H9 (cell line): ENCODE data around the gene HOXC11. TPM values are rescaled to one million over a fixed set of nuclear protein-coding genes. Genes with fewer than 3 reads are reported as not detected.

Experiments
- DNase-seq: peaks from one replicate; pipeline ENCODE4 v3.0.0-alpha.2; 2017
- H2AFZ ChIP-seq: one replicate; pipeline ENCODE4 v1.6.1; 2013; ENCODE audit warnings: mild to moderate bottlenecking, low read length, control low read depth, moderate library complexity
- H2AK5ac ChIP-seq: 2 replicates; pipeline ENCODE4 v1.6.1; 2013; ENCODE audit warnings: low read length, control low read depth, mixed read lengths; ENCODE audit not compliant: insufficient read length
- H2BK120ac ChIP-seq: one replicate; pipeline ENCODE4 v1.6.1; 2013; ENCODE audit warnings: low read depth, mild to moderate bottlenecking, low read length, control low read depth, inconsistent platforms; ENCODE audit not compliant: poor library complexity, severe bottlenecking
- H2BK12ac ChIP-seq: 2 replicates; pipeline ENCODE4 v1.6.1; 2013; ENCODE audit warnings: low read length, control low read depth, mixed read lengths, low read depth; ENCODE audit not compliant: insufficient read length
- H2BK15ac ChIP-seq: 2 replicates; pipeline ENCODE4 v1.6.1; 2013; ENCODE audit warnings: low read depth, low read length, control low read depth
- H2BK20ac ChIP-seq: one replicate; pipeline ENCODE4 v1.6.1; 2013; ENCODE audit warnings: low read depth, mild to moderate bottlenecking, low read length, control low read depth, inconsistent platforms; ENCODE audit not compliant: poor library complexity, severe bottlenecking
- H2BK5ac ChIP-seq: 2 replicates; pipeline ENCODE4 v1.6.1; 2013; ENCODE audit warnings: low read length, control low read depth, mixed read lengths; ENCODE audit not compliant: insufficient read length
- H3K14ac ChIP-seq: 2 replicates; pipeline ENCODE4 v1.6.1; 2013; ENCODE audit warnings: low read length, control low read depth; ENCODE audit not compliant: insufficient read depth
- H3K18ac ChIP-seq: 2 replicates; pipeline ENCODE4 v1.6.1; 2013; ENCODE audit warnings: low read depth, mild to moderate bottlenecking, mixed read lengths, low read length, control low read depth; ENCODE audit not compliant: insufficient read length
- H3K23ac ChIP-seq: 2 replicates; pipeline ENCODE4 v1.6.1; 2013; ENCODE audit warnings: low read length, control low read depth, mixed read lengths, low read depth; ENCODE audit not compliant: insufficient read length
- H3K23me2 ChIP-seq: 2 replicates; pipeline ENCODE4 v1.6.1; 2013; ENCODE audit warnings: low read depth, mild to moderate bottlenecking, mixed read lengths, low read length, control low read depth; ENCODE audit not compliant: insufficient read length, poor library complexity, severe bottlenecking
- H3K27ac ChIP-seq: 2 replicates; pipeline ENCODE4 v1.5.1; 2013; ENCODE audit warnings: low read length, control low read depth, mixed read lengths, low read depth; ENCODE audit not compliant: insufficient read length
- H3K27me3 ChIP-seq: 2 replicates; pipeline ENCODE4 v1.6.1; 2013; ENCODE audit warnings: low read length, control low read depth, inconsistent platforms; ENCODE audit not compliant: insufficient read depth
- H3K4ac ChIP-seq: 2 replicates; pipeline ENCODE4 v1.6.1; 2013; ENCODE audit warnings: low read depth, mild to moderate bottlenecking, control low read depth, inconsistent platforms, low read length, moderate library complexity
- H3K4me1 ChIP-seq: 2 replicates; pipeline ENCODE4 v1.6.1; 2013; ENCODE audit warnings: low read length, control low read depth, inconsistent platforms; ENCODE audit not compliant: insufficient read depth
- H3K4me2 ChIP-seq: 2 replicates; pipeline ENCODE4 v1.6.1; 2013; ENCODE audit warnings: low read length, control low read depth, mixed read lengths; ENCODE audit not compliant: insufficient read length, insufficient read depth
- H3K56ac ChIP-seq: 2 replicates; pipeline ENCODE4 v1.6.1; 2013; ENCODE audit warnings: low read depth, mild to moderate bottlenecking, mixed read lengths, low read length, control low read depth; ENCODE audit not compliant: insufficient read length
- H3K79me1 ChIP-seq: 2 replicates; pipeline ENCODE4 v1.6.1; 2013; ENCODE audit warnings: low read depth, mild to moderate bottlenecking, moderate library complexity, low read length, control low read depth, inconsistent platforms; ENCODE audit not compliant: insufficient read depth, poor library complexity, severe bottlenecking
- H3K79me2 ChIP-seq: 2 replicates; pipeline ENCODE4 v1.6.1; 2013; ENCODE audit warnings: low read length, control low read depth, inconsistent platforms; ENCODE audit not compliant: insufficient read depth
- H3K9ac ChIP-seq: 2 replicates; pipeline ENCODE4 v1.6.1; 2013; ENCODE audit warnings: low read length, control low read depth, mixed read lengths; ENCODE audit not compliant: insufficient read length; ENCODE audit errors: extremely low read depth
- H3K9me3 ChIP-seq: one replicate; pipeline ENCODE4 v1.6.1; 2013; ENCODE audit warnings: low read depth, low read length, inconsistent platforms; ENCODE audit not compliant: control insufficient read depth
- H3T11ph ChIP-seq: one replicate; pipeline ENCODE4 v1.6.1; 2013; ENCODE audit warnings: mild to moderate bottlenecking, low read length, control low read depth, inconsistent platforms
- H4K20me1 ChIP-seq: one replicate; pipeline ENCODE4 v1.6.1; 2013; ENCODE audit not compliant: control insufficient read depth, insufficient read length, insufficient read depth
- H4K5ac ChIP-seq: 2 replicates; pipeline ENCODE4 v1.6.1; 2013; ENCODE audit warnings: low read depth, mild to moderate bottlenecking, mixed read lengths, low read length, control low read depth; ENCODE audit not compliant: insufficient read length
- H4K8ac ChIP-seq: replicated peaks from 2 replicates; pipeline ENCODE4 v1.6.1; 2013; ENCODE audit warnings: low read length, control low read depth, mixed read lengths, low read depth; ENCODE audit not compliant: insufficient read length
- H4K91ac ChIP-seq: 2 replicates; pipeline ENCODE4 v1.6.1; 2013; ENCODE audit warnings: low read depth, mild to moderate bottlenecking, moderate library complexity, mixed read lengths, low read length, control low read depth; ENCODE audit not compliant: insufficient read length
- H3K27ac Mint-ChIP-seq, 3 experiments: 2 replicates in 2 of 3; 3 replicates in 1 of 3; pipeline ENCODE4 v1.8.0; 2020 to 2021; ENCODE audit warnings: mixed read lengths in 3 of 3, mild to moderate bottlenecking in 1 of 3, moderate library complexity in 1 of 3
- H3K27me3 Mint-ChIP-seq: 2 replicates; pipeline ENCODE4 v1.8.0; 2021; ENCODE audit warnings: low read depth, mild to moderate bottlenecking, moderate library complexity, mixed read lengths
- H3K36me3 Mint-ChIP-seq, 3 experiments: 2 replicates in 2 of 3; 3 replicates in 1 of 3; pipeline ENCODE4 v1.8.0; 2020 to 2021; ENCODE audit warnings: low read depth in 3 of 3, mixed read lengths in 3 of 3; ENCODE audit not compliant: insufficient read depth in 1 of 3
- H3K4me1 Mint-ChIP-seq, 2 experiments: 2 replicates each; pipeline ENCODE4 v1.8.0; 2020; ENCODE audit warnings: mixed read lengths in 2 of 2
- H3K4me3 Mint-ChIP-seq, 2 experiments: 2 replicates in 1 of 2; 3 replicates in 1 of 2; pipeline ENCODE4 v1.8.0; 2020 to 2021; ENCODE audit warnings: mild to moderate bottlenecking in 2 of 2, mixed read lengths in 2 of 2, moderate library complexity in 1 of 2
- H3K9me3 Mint-ChIP-seq, 2 experiments: 2 replicates in 1 of 2; 3 replicates in 1 of 2; pipeline ENCODE4 v1.8.0; 2020; ENCODE audit warnings: mild to moderate bottlenecking in 2 of 2, mixed read lengths in 2 of 2, moderate library complexity in 1 of 2
- WGBS: extraction: QIAGEN DNeasy Blood & Tissue Kit; methylation state at CpG from one replicate; pipeline ENCODE4 v1.1.7; 2013; ENCODE audit warnings: missing lambda C conversion rate, low lambda C conversion rate, mixed read lengths; ENCODE audit not compliant: insufficient read length; ENCODE audit errors: extremely low coverage; 5-methylcytosine and 5-hydroxymethylcytosine counted together
- total RNA-seq: library from RNA; stranded (reverse); gene quantifications from 2 replicates; pipeline ENCODE4 v1.2.1, GENCODE V29; 2021
- TF ChIP-seq, protein P1 (sequence below): fragments of 200-600 bp; sonication (generic); conservative IDR thresholded peaks from 3 replicates; pipeline ENCODE4 v1.8.0; 2021; ENCODE audit warnings: antibody characterized with exemption, mild to moderate bottlenecking

Gene HOXC11
- total RNA-seq, 1 experiment from 2014 or later, result not detected

GRCh38 chr12:53994264-53995001, 21.5 kb downstream of the HOXC11 start:
- Mint-ChIP-seq H3K27ac (no peak overlapping the region), H3K36me3 (no peaks in the 10 kb centered on the region), H3K4me1 (peaks cover 7 to 31% of the 10 kb centered on the region in 2 experiments), H3K27me3 (peaks cover 100% of the 10 kb centered on the region), H3K4me3 (peak overlapping the region in 1 of 2 experiments; percentile 73; a peak in 1 of 5 replicates), H3K9me3 (peaks cover 0 to 3% of the 10 kb centered on the region in 2 experiments; a peak in 2 of 5 replicates)
- no peak overlapping the region for H3K4ac ChIP-seq
- no peak overlapping the region for H4K91ac ChIP-seq
- H3K27ac ChIP-seq, result no peak overlapping the region
- no peak overlapping the region for H2AK5ac ChIP-seq
- no peak overlapping the region for H3K9ac ChIP-seq
- WGBS, result no CpG with 5 or more reads among the region's 60 CpGs
- peak overlapping the region; percentile 41 for H3K4me2 ChIP-seq
- H3K14ac ChIP-seq, result no peak overlapping the region
- H2AFZ ChIP-seq, result no peak overlapping the region
- H3K79me1 ChIP-seq, result no peaks in the 10 kb centered on the region
- TF ChIP-seq, protein P1, sequence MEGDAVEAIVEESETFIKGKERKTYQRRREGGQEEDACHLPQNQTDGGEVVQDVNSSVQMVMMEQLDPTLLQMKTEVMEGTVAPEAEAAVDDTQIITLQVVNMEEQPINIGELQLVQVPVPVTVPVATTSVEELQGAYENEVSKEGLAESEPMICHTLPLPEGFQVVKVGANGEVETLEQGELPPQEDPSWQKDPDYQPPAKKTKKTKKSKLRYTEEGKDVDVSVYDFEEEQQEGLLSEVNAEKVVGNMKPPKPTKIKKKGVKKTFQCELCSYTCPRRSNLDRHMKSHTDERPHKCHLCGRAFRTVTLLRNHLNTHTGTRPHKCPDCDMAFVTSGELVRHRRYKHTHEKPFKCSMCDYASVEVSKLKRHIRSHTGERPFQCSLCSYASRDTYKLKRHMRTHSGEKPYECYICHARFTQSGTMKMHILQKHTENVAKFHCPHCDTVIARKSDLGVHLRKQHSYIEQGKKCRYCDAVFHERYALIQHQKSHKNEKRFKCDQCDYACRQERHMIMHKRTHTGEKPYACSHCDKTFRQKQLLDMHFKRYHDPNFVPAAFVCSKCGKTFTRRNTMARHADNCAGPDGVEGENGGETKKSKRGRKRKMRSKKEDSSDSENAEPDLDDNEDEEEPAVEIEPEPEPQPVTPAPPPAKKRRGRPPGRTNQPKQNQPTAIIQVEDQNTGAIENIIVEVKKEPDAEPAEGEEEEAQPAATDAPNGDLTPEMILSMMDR, result no peak
- no peaks in the 10 kb centered on the region for H4K20me1 ChIP-seq
- H2BK120ac ChIP-seq, result no peak overlapping the region
- H3K18ac ChIP-seq, result no peak overlapping the region
- H3K27me3 ChIP-seq, result peaks cover 99% of the 10 kb centered on the region
- 0 out of 2 replicates have a peak overlapping the region, but pooled peaks have one; percentile 83 for H2BK15ac ChIP-seq
- no peak overlapping the region for H2BK12ac ChIP-seq
- no peak overlapping the region for H4K8ac ChIP-seq
- no peak overlapping the region for H3T11ph ChIP-seq
- no peak overlapping the region for H2BK20ac ChIP-seq
- DNase-seq, result no peak
- no peak overlapping the region for H3K23ac ChIP-seq
- no peak overlapping the region for H4K5ac ChIP-seq
- H3K9me3 ChIP-seq, result no peaks in the 10 kb centered on the region
- no peaks in the 10 kb centered on the region for H3K79me2 ChIP-seq
- H2BK5ac ChIP-seq, result no peak overlapping the region
- H3K56ac ChIP-seq, result no peak overlapping the region
- H3K23me2 ChIP-seq, result no peaks in the 10 kb centered on the region
- H3K4me1 ChIP-seq, result no peaks in the 10 kb centered on the region
